Right atrium auricular region (tissue), 2 donors: ENCODE measurements around the gene OR7C1. TPM values are rescaled to one million over a fixed set of nuclear protein-coding genes. Genes with fewer than 3 reads are reported as not detected.
"Not testable (repeated sequence)": the region's sequence is repeated elsewhere in the genome, so short reads cannot be mapped to it uniquely, and the experiment has no call there.

Source experiments
- DNase-seq: peaks from one replicate; pipeline ENCODE4 v3.0.0-alpha.2; 2019; ENCODE audit warnings: low spot score
- H3K27ac ChIP-seq, 2 donors: fragments of 200-600 bp; sonication (generic); 1 replicate in 1 of 2; 2 replicates in 1 of 2; pipeline ENCODE4 v1.5.1; 2016 to 2019
- H3K27me3 ChIP-seq, 2 donors: fragments of 200-600 bp; sonication (generic); one replicate each; pipeline versions ENCODE4 v1.5.1 to v1.6.0; 2017 to 2019
- H3K36me3 ChIP-seq: fragments of 200-600 bp; sonication (generic); one replicate; pipeline ENCODE4 v1.5.1; 2016
- H3K4me1 ChIP-seq, 2 donors: fragments of 200-600 bp; sonication (generic); one replicate each; pipeline versions ENCODE4 v1.5.1 to v1.6.0; 2017 to 2019
- H3K4me3 ChIP-seq, 2 donors: fragments of 200-600 bp; sonication (generic); 1 replicate in 1 of 2; 2 replicates in 1 of 2; pipeline ENCODE4 v1.5.1; 2017 to 2019; ENCODE audit warnings: mild to moderate bottlenecking in 1 of 2, moderate library complexity in 1 of 2
- H3K9me3 ChIP-seq, 2 donors: fragments of 200-600 bp; sonication (generic); one replicate each; pipeline ENCODE4 v1.5.1; 2019
- CTCF ChIP-seq, 2 donors: fragments of 200-600 bp; sonication (generic); IDR thresholded peaks; one replicate each; pipeline ENCODE4 v1.5.1; 2019; ENCODE audit warnings: antibody characterized with exemption in 2 of 2
- total RNA-seq, 2 donors: library from RNA; depleted of rRNA; stranded (reverse); fragments of >200 nt; gene quantifications; one replicate each; pipeline ENCODE4 v1.1.0, GENCODE V29; 2016

Gene OR7C1
- total RNA-seq, 2 donors from 2014 or later: not detected

GRCh38 chr19:14774373-14774772, 60.6 kb downstream of the OR7C1 start:
- no peak for DNase-seq
- Histone ChIP-seq H3K4me1 (no peaks in the 10 kb centered on the region), H3K27ac (no peak overlapping the region), H3K4me3 (no peak overlapping the region), H3K36me3 (no peaks in the 10 kb centered on the region), H3K9me3 (no peaks in the 10 kb centered on the region), H3K27me3 (no peaks in the 10 kb centered on the region)
- TF ChIP-seq CTCF (IDR thresholded peaks at IDR 0.05): no peak

- not testable (repeated sequence) for H3K36me3 ChIP-seq, H3K4me1 ChIP-seq, H3K4me3 ChIP-seq, H3K27ac ChIP-seq, DNase-seq, H3K9me3 ChIP-seq, H3K27me3 ChIP-seq
Observed at GRCh38 chr19:14773722-14774121, 61.3 kb downstream of the OR7C1 start.

- H3K36me3 ChIP-seq: no peaks in the 10 kb centered on the region
- TF ChIP-seq CTCF (IDR thresholded peaks at IDR 0.05): no peak
- H3K4me3 ChIP-seq: no peak overlapping the region
- H3K27ac ChIP-seq: no peak overlapping the region
- no peaks in the 10 kb centered on the region for H3K9me3 ChIP-seq
- no peaks in the 10 kb centered on the region for H3K27me3 ChIP-seq
- DNase-seq: no peak
- H3K4me1 ChIP-seq: no peaks in the 10 kb centered on the region
Observed at GRCh38 chr19:14772995-14773394, 62.0 kb downstream of the OR7C1 start.

GRCh38 chr19:14772467-14772866, 62.5 kb downstream of the OR7C1 start:
- DNase-seq: no peak
- H3K36me3 ChIP-seq: no peaks in the 10 kb centered on the region
- no peaks in the 10 kb centered on the region for H3K27me3 ChIP-seq
- H3K4me1 ChIP-seq: no peaks in the 10 kb centered on the region
- no peak for TF ChIP-seq CTCF (IDR thresholded peaks at IDR 0.05)
- H3K9me3 ChIP-seq: no peaks in the 10 kb centered on the region
- H3K27ac ChIP-seq: no peak overlapping the region
- no peak overlapping the region for H3K4me3 ChIP-seq

GRCh38 chr19:14770944-14771839, 63.8 kb downstream of the OR7C1 start:
- Histone ChIP-seq H3K36me3 (no peaks in the 10 kb centered on the region), H3K27me3 (no peaks in the 10 kb centered on the region), H3K27ac (no peak overlapping the region), H3K9me3 (no peaks in the 10 kb centered on the region), H3K4me3 (no peak overlapping the region), H3K4me1 (no peaks in the 10 kb centered on the region)
- TF ChIP-seq CTCF (IDR thresholded peaks at IDR 0.05): no peak
- no peak for DNase-seq

- Histone ChIP-seq H3K4me3 (no peak overlapping the region), H3K4me1 (no peaks in the 10 kb centered on the region), H3K27ac (no peak overlapping the region), H3K9me3 (no peaks in the 10 kb centered on the region), H3K36me3 (no peaks in the 10 kb centered on the region), H3K27me3 (no peaks in the 10 kb centered on the region)
- no peak for DNase-seq
- no peak for TF ChIP-seq CTCF (IDR thresholded peaks at IDR 0.05)
Observed at GRCh38 chr19:14770136-14770535, 64.8 kb downstream of the OR7C1 start.
